Left lung (tissue), 10 donors: ENCODE data around the gene MAPK9. TPM values are rescaled to one million over a fixed set of nuclear protein-coding genes. Genes with fewer than 3 reads are reported as not detected.

Experiments used
- ATAC-seq: fragments of 200-7000 bp; cut with Tn5 transposase; one replicate; pipeline ENCODE4 v1.9.1; 2020; ENCODE audit warnings: moderate library complexity
- DNase-seq, 4 donors: peaks; one replicate each; pipeline ENCODE4 v3.0.0-alpha.2; 2013 to 2020
- H3K27ac ChIP-seq, 2 donors: fragments of 200-600 bp; sonication (generic) in 1 of 2; one replicate each; pipeline versions ENCODE4 v1.5.0 to v1.8.0; 2020 to 2021
- H3K27me3 ChIP-seq, 2 donors: fragments of 200-600 bp; sonication (generic) in 1 of 2; one replicate each; pipeline versions ENCODE4 v1.5.0 to v1.8.0; 2020 to 2021
- H3K36me3 ChIP-seq, 2 donors: fragments of 200-600 bp; sonication (generic) in 1 of 2; one replicate each; pipeline versions ENCODE4 v1.5.0 to v1.8.0; 2020 to 2021
- H3K4me1 ChIP-seq, 2 donors: fragments of 200-600 bp; one replicate each; pipeline ENCODE4 v1.8.0; 2021
- H3K4me3 ChIP-seq, 2 donors: fragments of 200-600 bp; sonication (generic) in 1 of 2; one replicate each; pipeline versions ENCODE4 v1.5.0 to v1.8.0; 2020 to 2021; ENCODE audit warnings: mild to moderate bottlenecking in 1 of 2
- H3K9me3 ChIP-seq, 2 donors: fragments of 200-600 bp; sonication (generic) in 1 of 2; one replicate each; pipeline versions ENCODE4 v1.5.0 to v1.8.0; 2020 to 2021
- CTCF ChIP-seq, 2 donors: fragments of 200-600 bp; sonication (generic) in 1 of 2; IDR thresholded peaks; one replicate each; pipeline versions ENCODE4 v1.5.0 to v1.8.0; 2021; ENCODE audit warnings: antibody characterized with exemption in 2 of 2
- intact Hi-C, 2 donors: fragments of 100-400 bp; cut with DNase I; formaldehyde crosslinking; loops; one replicate each; pipeline versions ENCODE4 v1.11.2 to v1.14.2; 2022
- polyA plus RNA-seq, 6 donors: library from polyadenylated mRNA; unstranded; fragments of 120-200 nt; gene quantifications; one replicate each; pipeline ENCODE4 v1.2.1, GENCODE V29; 2013; ENCODE audit not compliant: insufficient read length in 6 of 6
- total RNA-seq, 2 donors: library from RNA; stranded (reverse); fragmentation: NEBNext Ultra II Directional; extraction: Animal tissue kit (Norgen Biotek cat#: 25700); gene quantifications; one replicate each; pipeline ENCODE4 v1.2.1, GENCODE V29; 2021
- donor health status: DM: no; HTN: yes; CAD: no.
- donor health status: DM: no; HTN: no; CAD: no.

Gene MAPK9
- total and polyA plus RNA-seq, 8 donors = 36.2 to 44.9 (median 38.4) TPM

- intact Hi-C loops = no loop called here
These were observed 50.3 kb downstream of the MAPK9 start for GRCh38 chr5:180241600-180241999.

GRCh38 chr5:180238631-180239030 is 53.3 kb downstream of the MAPK9 start:
- peaks cover 0 to 99% of the 10 kb centered on the region in 2 donors for H3K36me3 ChIP-seq

More at GRCh38 chr5:180241600-180241999, 50.3 kb downstream of the MAPK9 start:
- TF ChIP-seq CTCF (IDR thresholded peaks at IDR 0.05) = no peak
- H3K36me3 ChIP-seq = peaks cover 0 to 99% of the 10 kb centered on the region in 2 donors
- H3K9me3 ChIP-seq = peaks cover 0 to 71% of the 10 kb centered on the region in 2 donors
- DNase-seq (no peak), ATAC-seq (no peak)
- no peaks in the 10 kb centered on the region for H3K4me1 ChIP-seq
- H3K27ac ChIP-seq = no peak overlapping the region
- H3K4me3 ChIP-seq = no peak overlapping the region
- no peaks in the 10 kb centered on the region for H3K27me3 ChIP-seq

DNA sequence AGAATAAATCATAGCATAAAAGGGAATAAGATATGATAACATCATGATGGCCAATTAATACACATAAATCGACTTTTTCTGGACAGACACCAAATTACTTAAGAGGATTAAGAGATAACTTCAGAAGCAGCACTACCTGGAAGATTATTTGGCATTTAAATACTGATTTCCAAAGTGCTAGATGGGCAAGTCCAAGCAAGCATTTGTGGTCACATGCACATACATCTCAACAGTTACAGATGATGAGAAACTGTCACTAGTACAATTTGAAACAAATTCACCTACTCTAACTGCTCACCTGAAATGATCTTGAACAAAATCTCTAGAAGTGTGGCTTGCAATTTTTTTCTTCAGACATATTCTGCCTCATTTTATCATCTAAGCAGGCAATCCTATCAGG is 56.0 kb downstream of the MAPK9 start:
- no peak for ATAC-seq
- TF ChIP-seq CTCF (IDR thresholded peaks at IDR 0.05) = no peak

More at GRCh38 chr5:180238631-180239030, 53.3 kb downstream of the MAPK9 start:
- intact Hi-C loops = no loop called here
- H3K27ac ChIP-seq = no peak overlapping the region
- ATAC-seq (no peak), DNase-seq (no peak)
- no peaks in the 10 kb centered on the region for H3K4me1 ChIP-seq
- H3K9me3 ChIP-seq = peaks cover 0 to 47% of the 10 kb centered on the region in 2 donors
- no peak overlapping the region for H3K4me3 ChIP-seq
- H3K27me3 ChIP-seq = no peaks in the 10 kb centered on the region
- no peak for TF ChIP-seq CTCF (IDR thresholded peaks at IDR 0.05)

DNA sequence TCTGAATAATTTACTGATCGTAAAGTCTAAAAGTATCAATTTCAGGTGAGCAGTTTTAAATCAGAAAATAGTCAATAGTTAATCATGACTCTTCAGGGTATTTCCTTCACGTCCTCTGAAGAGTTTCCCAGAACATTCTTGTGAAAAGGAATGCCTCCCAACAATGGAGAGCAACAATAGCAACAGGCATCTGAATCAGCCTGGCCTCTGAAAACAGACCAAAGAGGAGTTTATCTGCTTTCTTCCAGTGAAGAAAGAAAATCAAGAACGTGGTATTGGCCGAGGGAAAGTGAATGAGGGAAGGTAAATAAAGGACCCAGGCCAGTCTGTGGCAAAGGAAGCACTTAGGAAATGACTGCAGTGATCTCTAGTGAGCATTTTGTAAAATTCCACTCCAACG is 56.8 kb downstream of the MAPK9 start:
- DNase-seq (no peak), ATAC-seq (no peak)
- H3K4me3 ChIP-seq = no peak overlapping the region
- H3K27me3 ChIP-seq = no peaks in the 10 kb centered on the region
- no peaks in the 10 kb centered on the region for H3K4me1 ChIP-seq
- peaks cover 0 to 97% of the 10 kb centered on the region in 2 donors for H3K36me3 ChIP-seq
- no peak for TF ChIP-seq CTCF (IDR thresholded peaks at IDR 0.05)
- peaks cover 0 to 28% of the 10 kb centered on the region in 2 donors for H3K9me3 ChIP-seq
- H3K27ac ChIP-seq = no peak overlapping the region
- intact Hi-C loops = no loop called here

More for the DNA sequence above, 56.0 kb downstream of the MAPK9 start:
- Histone ChIP-seq H3K27ac (no peak overlapping the region), H3K36me3 (peaks cover 0 to 98% of the 10 kb centered on the region in 2 donors), H3K4me1 (no peaks in the 10 kb centered on the region), H3K9me3 (peaks cover 0 to 29% of the 10 kb centered on the region in 2 donors), H3K27me3 (no peaks in the 10 kb centered on the region), H3K4me3 (no peak overlapping the region)
- DNase-seq = no peak
- intact Hi-C loops = no loop called here

DNA sequence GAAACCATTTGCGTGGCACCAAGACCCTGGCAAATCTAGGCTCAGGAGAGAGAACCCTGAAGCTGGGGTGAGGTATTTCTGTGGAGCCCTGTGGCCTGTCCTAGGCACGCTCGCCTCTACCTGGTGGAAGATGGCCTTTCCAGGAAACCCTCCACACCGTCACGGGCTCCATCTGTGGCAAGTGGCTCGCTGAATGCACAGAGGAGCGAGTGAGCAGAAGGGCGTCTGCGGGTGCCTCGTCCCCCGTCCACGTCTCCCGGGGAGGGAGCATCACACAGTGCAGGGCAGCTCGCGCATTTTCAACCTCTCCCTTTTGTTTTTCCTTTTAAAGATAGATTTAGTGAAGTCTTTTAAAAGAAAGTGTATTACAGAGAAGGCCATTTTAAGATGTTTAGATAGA is 57.6 kb downstream of the MAPK9 start:
- Histone ChIP-seq H3K4me1 (no peaks in the 10 kb centered on the region), H3K9me3 (peaks cover 0 to 36% of the 10 kb centered on the region in 2 donors), H3K36me3 (peaks cover 0 to 91% of the 10 kb centered on the region in 2 donors), H3K27me3 (no peaks in the 10 kb centered on the region), H3K27ac (no peak overlapping the region), H3K4me3 (no peak overlapping the region)
- DNase-seq (no peak), ATAC-seq (no peak)
- no peak for TF ChIP-seq CTCF (IDR thresholded peaks at IDR 0.05)
- intact Hi-C loops = no loop called here
